Mesothelial cell of epicardium (in vitro differentiated cells): ENCODE results near the gene MYL3. TPM values are rescaled to one million over a fixed set of nuclear protein-coding genes. Genes with fewer than 3 reads are reported as not detected.

Experiments
- DNase-seq, 2 experiments: peaks; one replicate each; pipeline ENCODE4 v3.0.0; 2021; ENCODE audit warnings: low spot score in 2 of 2; ENCODE audit not compliant: unreplicated experiment in 2 of 2
- H3K27ac Mint-ChIP-seq: 2 replicates; pipeline ENCODE4 v1.8.0; 2021; ENCODE audit warnings: mixed read lengths
- H3K27me3 Mint-ChIP-seq: 2 replicates; pipeline ENCODE4 v1.8.0; 2021; ENCODE audit warnings: low read depth, mixed read lengths
- H3K36me3 Mint-ChIP-seq: 2 replicates; pipeline ENCODE4 v1.8.0; 2021; ENCODE audit warnings: mixed read lengths
- H3K4me1 Mint-ChIP-seq: 2 replicates; pipeline ENCODE4 v1.8.0; 2021; ENCODE audit warnings: mixed read lengths
- H3K4me3 Mint-ChIP-seq: 2 replicates; pipeline ENCODE4 v1.8.0; 2021; ENCODE audit warnings: mild to moderate bottlenecking, moderate library complexity, mixed read lengths
- H3K9me3 Mint-ChIP-seq: 2 replicates; pipeline ENCODE4 v1.8.0; 2021; ENCODE audit warnings: mixed read lengths
- CTCF ChIP-seq: fragments of 200-600 bp; sonication (generic); IDR thresholded peaks from one replicate; pipeline ENCODE4 v1.5.0; 2021; ENCODE audit warnings: antibody characterized with exemption; ENCODE audit not compliant: unreplicated experiment
- total RNA-seq: library from RNA; stranded (reverse); gene quantifications from 3 replicates; pipeline ENCODE4 v1.2.1, GENCODE V29; 2021

MYL3 gene
- total RNA-seq, 1 donor from 2014 or later: 5.3 TPM

DNA sequence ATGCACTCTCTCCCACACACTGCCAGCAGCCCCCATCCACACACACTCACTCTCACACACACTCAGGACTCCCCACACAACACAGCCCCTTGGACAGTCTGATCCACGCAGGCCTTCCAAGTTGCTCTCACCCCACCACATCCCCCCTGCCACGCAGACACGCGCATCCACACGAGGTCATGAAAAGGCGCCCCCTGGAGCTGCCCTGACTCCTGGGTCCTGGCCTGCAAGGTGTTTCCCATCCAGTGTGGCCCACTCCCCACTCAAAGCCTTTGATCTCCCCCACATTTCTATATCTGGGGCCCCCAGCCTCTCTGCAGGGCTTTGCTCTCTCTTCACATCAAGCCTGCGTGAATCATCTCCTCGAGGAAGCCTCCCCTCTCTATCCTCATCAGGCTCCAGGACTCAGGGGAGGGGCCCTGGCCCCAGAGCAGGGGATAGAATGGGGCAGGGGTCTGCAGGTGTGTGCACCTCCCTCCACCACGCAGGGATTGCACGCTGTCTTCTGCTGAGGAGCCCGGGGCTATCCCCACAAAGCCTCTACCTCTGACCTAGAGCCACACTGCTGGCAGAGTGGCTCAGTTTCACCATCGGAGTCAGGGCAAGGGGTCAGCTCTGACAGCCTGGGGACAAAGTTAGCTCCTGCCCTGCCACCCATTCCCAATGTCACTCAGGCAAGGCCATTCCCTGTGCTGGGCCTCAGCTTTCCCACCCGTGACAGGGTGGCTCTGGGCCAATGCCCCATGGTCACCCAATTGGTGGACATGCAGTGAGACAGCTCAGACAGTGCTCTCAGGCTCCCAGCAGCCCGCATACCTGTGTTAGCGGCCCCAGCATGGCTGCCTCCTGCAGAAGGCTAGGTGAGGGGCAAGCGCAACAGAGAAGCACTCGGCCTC lies 6.4 kb downstream of the MYL3 start:
- H3K27ac Mint-ChIP-seq: no peak overlapping the region
- H3K27me3 Mint-ChIP-seq: peaks cover 6% of the 10 kb centered on the region
- DNase-seq: peak; percentile 12 to 34
- TF ChIP-seq CTCF: no peak
- no peaks in the 10 kb centered on the region for H3K9me3 Mint-ChIP-seq
- H3K36me3 Mint-ChIP-seq: no peaks in the 10 kb centered on the region
- H3K4me1 Mint-ChIP-seq: peaks cover 13% of the 10 kb centered on the region
- no peak overlapping the region for H3K4me3 Mint-ChIP-seq

DNA sequence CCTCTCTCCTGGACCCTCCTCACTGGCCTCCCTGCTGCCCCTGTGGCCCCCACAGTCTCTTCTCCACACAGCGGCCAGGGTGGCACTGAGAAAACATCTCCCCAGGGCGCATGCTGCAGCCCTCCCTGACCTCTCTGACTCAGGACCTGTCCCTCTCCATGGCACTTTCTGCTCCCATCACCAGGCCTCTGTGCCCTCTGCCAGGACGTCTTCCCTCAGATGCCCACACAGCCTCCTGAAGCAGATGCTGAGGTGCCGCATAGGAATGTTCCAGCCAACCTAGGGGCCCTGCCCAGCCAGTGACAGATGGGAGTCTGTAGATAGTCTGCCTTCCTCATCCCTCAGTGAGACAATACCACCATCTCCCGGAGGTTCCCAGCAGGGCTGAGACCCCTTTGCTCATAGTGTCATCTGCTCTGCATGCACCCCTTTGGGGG lies 8.7 kb downstream of the MYL3 start:
- no peak overlapping the region for H3K27ac Mint-ChIP-seq
- H3K36me3 Mint-ChIP-seq: no peaks in the 10 kb centered on the region
- peaks cover 6% of the 10 kb centered on the region for H3K27me3 Mint-ChIP-seq
- TF ChIP-seq CTCF: no peak
- peak; percentile 5 to 32 for DNase-seq
- H3K4me3 Mint-ChIP-seq: no peak overlapping the region
- H3K9me3 Mint-ChIP-seq: no peaks in the 10 kb centered on the region
- peaks cover 29% of the 10 kb centered on the region for H3K4me1 Mint-ChIP-seq

GRCh38 chr3:46853441-46854415 lies 9.5 kb downstream of the MYL3 start:
- Mint-ChIP-seq H3K36me3 (no peaks in the 10 kb centered on the region), H3K4me3 (no peak overlapping the region), H3K9me3 (no peaks in the 10 kb centered on the region), H3K27me3 (peaks cover 6% of the 10 kb centered on the region), H3K27ac (no peak overlapping the region), H3K4me1 (peaks cover 38% of the 10 kb centered on the region)
- DNase-seq: peak; percentile 15 to 37
- no peak for TF ChIP-seq CTCF

GRCh38 chr3:46852839-46853355 lies 10.3 kb downstream of the MYL3 start:
- DNase-seq: peak; percentile 1 to 19
- H3K4me1 Mint-ChIP-seq: peaks cover 45% of the 10 kb centered on the region
- H3K4me3 Mint-ChIP-seq: no peak overlapping the region
- H3K36me3 Mint-ChIP-seq: no peaks in the 10 kb centered on the region
- H3K27me3 Mint-ChIP-seq: peaks cover 4% of the 10 kb centered on the region
- TF ChIP-seq CTCF: no peak
- no peaks in the 10 kb centered on the region for H3K9me3 Mint-ChIP-seq
- H3K27ac Mint-ChIP-seq: no peak overlapping the region

- H3K27ac Mint-ChIP-seq: no peak overlapping the region
- peaks cover 2% of the 10 kb centered on the region for H3K27me3 Mint-ChIP-seq
- H3K4me1 Mint-ChIP-seq: peaks cover 48% of the 10 kb centered on the region
Observed at GRCh38 chr3:46852334-46852720, 10.9 kb downstream of the MYL3 start.

More at GRCh38 chr3:46852334-46852720, 10.9 kb downstream of the MYL3 start:
- peak in 1 of 2 experiments; percentile 14 for DNase-seq
- Mint-ChIP-seq H3K9me3 (no peaks in the 10 kb centered on the region), H3K36me3 (no peaks in the 10 kb centered on the region), H3K4me3 (no peak overlapping the region)
- TF ChIP-seq CTCF: no peak
